Left ventricle myocardium superior (tissue), 1 donor: ENCODE measurements around the gene MYOZ3. TPM values are rescaled to one million over a fixed set of nuclear protein-coding genes. Genes with fewer than 3 reads are reported as not detected.

Source experiments
- ATAC-seq: fragments of 200-7000 bp; cut with Tn5 transposase; one replicate; pipeline ENCODE4 v1.9.1; 2020; ENCODE audit warnings: mild to moderate bottlenecking, moderate library complexity
- DNase-seq: peaks from one replicate; pipeline ENCODE4 v3.0.0-alpha.2; 2020
- intact Hi-C: fragments of 100-400 bp; cut with micrococcal nuclease; formaldehyde crosslinking; loops from one replicate; pipeline ENCODE4 v1.11.0; 2022
- total RNA-seq: library from RNA; stranded (reverse); fragmentation: NEBNext Ultra II Directional; extraction: Animal tissue kit (Norgen Biotek cat#: 25700); gene quantifications from one replicate; pipeline ENCODE4 v1.2.1, GENCODE V29; 2021
- donor health status: DM: no; HTN: yes; CAD: no; lungs with severe emphysema.

Gene MYOZ3
- total RNA-seq, 1 donor from 2014 or later, result 3.2 TPM

GRCh38 chr5:150625831-150626746, 35.0 kb upstream of the MYOZ3 start:
- DNase-seq, result no peak
- intact Hi-C loops, result no loop called here
- ATAC-seq, result peak; percentile 2

- ATAC-seq, result peak; percentile 21
- intact Hi-C loops, result no loop called here
- DNase-seq, result peak; percentile 64
Measured at GRCh38 chr5:150626853-150627276, 34.2 kb upstream of the MYOZ3 start.

GRCh38 chr5:150627731-150628545, 33.1 kb upstream of the MYOZ3 start:
- DNase-seq, result no peak
- intact Hi-C loops, result no loop called here
- no peak for ATAC-seq

- intact Hi-C loops, result no loop called here
- DNase-seq (no peak), ATAC-seq (no peak)
Measured at GRCh38 chr5:150628936-150629485, 32.0 kb upstream of the MYOZ3 start.

GRCh38 chr5:150630016-150630415, 31.0 kb upstream of the MYOZ3 start:
- ATAC-seq, result no peak
- intact Hi-C loops, result no loop called here
- DNase-seq, result peak; percentile 61

- ATAC-seq (peak; percentile 80), DNase-seq (peak; percentile 90)
- intact Hi-C loops, result no loop called here
Measured at GRCh38 chr5:150630461-150631325, 30.4 kb upstream of the MYOZ3 start.

- intact Hi-C loops, result no loop called here
- DNase-seq (no peak), ATAC-seq (no peak)
Measured at GRCh38 chr5:150631326-150631701, 29.7 kb upstream of the MYOZ3 start.

- intact Hi-C loops, result no loop called here
- DNase-seq, result no peak
- peak; percentile 58 for ATAC-seq
Measured at GRCh38 chr5:150632305-150633160, 28.5 kb upstream of the MYOZ3 start.

- DNase-seq (no peak), ATAC-seq (no peak)
- intact Hi-C loops, result no loop called here
Measured at GRCh38 chr5:150633429-150633828, 27.6 kb upstream of the MYOZ3 start.

GRCh38 chr5:150636391-150637244, 24.4 kb upstream of the MYOZ3 start:
- no peak for ATAC-seq
- DNase-seq, result peak; percentile 78
- intact Hi-C loops, result no loop called here

- ATAC-seq (no peak), DNase-seq (no peak)
- intact Hi-C loops, result no loop called here
Measured at GRCh38 chr5:150637245-150638052, 23.6 kb upstream of the MYOZ3 start.

GRCh38 chr5:150638053-150638444, 23.0 kb upstream of the MYOZ3 start:
- intact Hi-C loops, result no loop called here
- no peak for ATAC-seq
- no peak for DNase-seq

GRCh38 chr5:150638488-150639376, 22.3 kb upstream of the MYOZ3 start:
- no peak for DNase-seq
- intact Hi-C loops, result no loop called here

GRCh38 chr5:150639377-150639692, 21.7 kb upstream of the MYOZ3 start:
- no peak for DNase-seq
- intact Hi-C loops, result no loop called here

More at GRCh38 chr5:150638488-150639376, 22.3 kb upstream of the MYOZ3 start:
- no peak for ATAC-seq

GRCh38 chr5:150639751-150640150, 21.3 kb upstream of the MYOZ3 start:
- intact Hi-C loops, result no loop called here
- ATAC-seq, result no peak
- no peak for DNase-seq

More at GRCh38 chr5:150639377-150639692, 21.7 kb upstream of the MYOZ3 start:
- no peak for ATAC-seq
